Panc1 (cell line): ENCODE data around the gene CEP104. TPM values are rescaled to one million over a fixed set of nuclear protein-coding genes. Genes with fewer than 3 reads are reported as not detected.

Source experiments
- ATAC-seq: fragments of 200-7000 bp; cut with Tn5 transposase; 2 replicates; pipeline ENCODE4 v1.9.1; 2020; ENCODE audit warnings: mild to moderate bottlenecking, moderate library complexity
- BruUV-seq: library from RNA; stranded (reverse); fragments of 400-500 nt; replicated peaks from 2 replicates; lab custom pipeline; 2021; lab: Mats Ljungman, UMichigan
- CTCF ChIA-PET: fragments of 300-600 bp; sonication (Branson Sonifier 250); formaldehyde crosslinking; loops from one replicate; lab custom pipeline; 2022; ENCODE audit warnings: antibody characterized with exemption; lab: Charles Lee
- POLR2A ChIA-PET: fragments of 300-600 bp; sonication (Branson Sonifier 250); formaldehyde crosslinking; loops from one replicate; lab custom pipeline; 2022; ENCODE audit warnings: antibody characterized with exemption; lab: Charles Lee
- DNase-seq: peaks from one replicate; pipeline ENCODE4 v3.0.0-alpha.2; 2010; ENCODE audit warnings: low read depth, low spot score
- H3K27ac ChIP-seq: 2 replicates; pipeline ENCODE4 v1.5.1; 2011; ENCODE audit warnings: mild to moderate bottlenecking, low read length, inconsistent platforms
- H3K27me3 ChIP-seq: fragments of 200-500 bp; sonication (Bioruptor generic); 2 replicates; pipeline ENCODE4 v1.6.0; 2014; ENCODE audit warnings: low read length, inconsistent platforms; ENCODE audit not compliant: control insufficient read depth, insufficient read depth
- H3K36me3 ChIP-seq: fragments of 200-500 bp; sonication (Bioruptor generic); 2 replicates; pipeline ENCODE4 v1.5.1; 2014; ENCODE audit warnings: inconsistent platforms, mild to moderate bottlenecking, low read length, moderate library complexity; ENCODE audit not compliant: control insufficient read depth, insufficient read depth
- H3K4me1 ChIP-seq: 2 replicates; pipeline ENCODE4 v1.5.1; 2011; ENCODE audit warnings: inconsistent platforms, mild to moderate bottlenecking, low read length, moderate library complexity; ENCODE audit not compliant: control insufficient read depth, insufficient read depth
- H3K4me3 ChIP-seq, 2 experiments: 2 replicates each; pipeline ENCODE4 v1.5.1; 2011 to 2012; ENCODE audit warnings: low read depth in 2 of 2, low read length in 2 of 2, mild to moderate bottlenecking in 2 of 2, inconsistent platforms in 1 of 2, moderate library complexity in 1 of 2
- H3K9me3 ChIP-seq: fragments of 200-500 bp; sonication (Bioruptor generic); 2 replicates; pipeline ENCODE4 v1.5.1; 2014; ENCODE audit warnings: low read depth, mild to moderate bottlenecking, inconsistent platforms, low read length, moderate library complexity; ENCODE audit not compliant: control insufficient read depth, insufficient read depth
- CTCF ChIP-seq: fragments of 450-650 bp; IDR thresholded peaks from 2 replicates; pipeline ENCODE4 v1.5.1; 2017; ENCODE audit warnings: mild to moderate bottlenecking
- POLR2AphosphoS5 ChIP-seq: IDR thresholded peaks from 2 replicates; pipeline ENCODE4 v1.6.1; 2012; ENCODE audit warnings: mild to moderate bottlenecking, low read depth, low read length, moderate library complexity
- REST ChIP-seq, 2 experiments: IDR thresholded peaks; 2 replicates each; pipeline ENCODE4 v1.6.1; 2011 to 2012; ENCODE audit warnings: low read depth in 2 of 2, control low read depth in 1 of 2, low read length in 1 of 2, mild to moderate bottlenecking in 1 of 2, moderate library complexity in 1 of 2; ENCODE audit not compliant: insufficient read depth in 1 of 2
- SIN3A ChIP-seq: IDR thresholded peaks from 2 replicates; pipeline ENCODE4 v1.6.1; 2012; ENCODE audit warnings: low read depth, mild to moderate bottlenecking, low read length, moderate library complexity, borderline replicate concordance; ENCODE audit not compliant: insufficient read depth
- TCF7L2 ChIP-seq: IDR thresholded peaks from 2 replicates; pipeline ENCODE4 v1.6.1; 2011; ENCODE audit warnings: mild to moderate bottlenecking, low read depth, low read length, inconsistent platforms
- in situ Hi-C: cut with HindIII; loops from 2 replicates; pipeline ENCODE4 v1.10.0; 2016; ENCODE audit warnings: low sequenced_read_pairs, low pct_unique_long_range_greater_than_20kb
- intact Hi-C: fragments of 100-400 bp; cut with micrococcal nuclease; formaldehyde crosslinking; loops from one replicate; pipeline ENCODE4 v1.10.0; 2022; ENCODE audit not compliant: unreplicated experiment
- total RNA-seq: library from RNA; stranded (reverse); gene quantifications from one replicate; pipeline ENCODE4 v1.2.1, GENCODE V29; 2021; ENCODE audit not compliant: unreplicated experiment

The CEP104 gene
- total RNA-seq, 1 experiment from 2014 or later, result 52.0 TPM

GRCh38 chr1:3841491-3841890 is 15.5 kb downstream of the CEP104 start:
- in situ Hi-C loops, result no loop called here
- H3K9me3 ChIP-seq, result peaks cover 11% of the 10 kb centered on the region; the same call in 1 of the 2 replicates
- DNase-seq (no peak), ATAC-seq (no peak)
- TF ChIP-seq SIN3A (no peak), REST (IDR thresholded peaks at IDR 0.05; ENCODE audit: insufficient read depth in 1 of 2, low read depth in 2 of 2, low read length in 1 of 2) (no peak), POLR2AphosphoS5 (no peak), CTCF (no peak), TCF7L2 (no peak)
- CTCF ChIA-PET, result no interaction called here
- no peak overlapping the region for H3K27ac ChIP-seq
- POLR2A ChIA-PET, result interaction anchor here (0.6 kb wide), 1 partner anchor 32 kb away, joined by 3 read pairs; no protein-coding TSS in a partner anchor
- H3K4me1 ChIP-seq, result no peaks in the 10 kb centered on the region
- no peaks in the 10 kb centered on the region for H3K27me3 ChIP-seq
- BruUV-seq, result no TSS peak
- no peak overlapping the region for H3K4me3 ChIP-seq
- no peaks in the 10 kb centered on the region; the same call in 1 of the 2 replicates for H3K36me3 ChIP-seq
- intact Hi-C loops, result no loop called here

- TF ChIP-seq REST (IDR thresholded peaks at IDR 0.05; ENCODE audit: insufficient read depth in 1 of 2, low read depth in 2 of 2, low read length in 1 of 2) (no peak), TCF7L2 (no peak), POLR2AphosphoS5 (no peak), CTCF (no peak), SIN3A (no peak)
- CTCF ChIA-PET, result no interaction called here
- no peak for DNase-seq
- in situ Hi-C loops (no loop called here), intact Hi-C loops (no loop called here)
- no peak overlapping the region for H3K27ac ChIP-seq
- no peaks in the 10 kb centered on the region for H3K27me3 ChIP-seq
- H3K36me3 ChIP-seq, result no peaks in the 10 kb centered on the region; the same call in 1 of the 2 replicates
- H3K4me1 ChIP-seq, result no peaks in the 10 kb centered on the region
- POLR2A ChIA-PET, result no interaction called here
- ATAC-seq, result no peak
- BruUV-seq, result no TSS peak
- H3K9me3 ChIP-seq, result peaks cover 11% of the 10 kb centered on the region; the same call in 1 of the 2 replicates
- H3K4me3 ChIP-seq, result no peak overlapping the region
Observed at GRCh38 chr1:3838788-3839187, 18.2 kb downstream of the CEP104 start.
